Cerebellar nuclear complex (tissue), 1 donor: ENCODE results near the gene CXCL6.

Experiments
- DNase-seq, 2 experiments: peaks; one replicate each; lab custom pipeline; 2025; lab: John Stamatoyannopoulos, UW

CXCL6 gene

GRCh38 chr4:73842696-73843095, 6.2 kb downstream of the CXCL6 start:
- no peak for DNase-seq

GRCh38 chr4:73843369-73843768, 6.9 kb downstream of the CXCL6 start:
- DNase-seq: no peak

GRCh38 chr4:73844345-73844744, 7.9 kb downstream of the CXCL6 start:
- no peak for DNase-seq

GRCh38 chr4:73844806-73845205, 8.3 kb downstream of the CXCL6 start:
- DNase-seq: no peak

- DNase-seq: no peak
Observed at GRCh38 chr4:73847526-73848182, 11.2 kb downstream of the CXCL6 start.

- no peak for DNase-seq
Observed at GRCh38 chr4:73848183-73848777, 11.8 kb downstream of the CXCL6 start.

- DNase-seq: no peak
Observed at GRCh38 chr4:73850261-73850970, 13.9 kb downstream of the CXCL6 start.

- no peak for DNase-seq
Observed at GRCh38 chr4:73851293-73851692, 14.8 kb downstream of the CXCL6 start.

- DNase-seq: no peak
Observed at GRCh38 chr4:73852771-73853170, 16.3 kb downstream of the CXCL6 start.

- no peak for DNase-seq
Observed at GRCh38 chr4:73853246-73853704, 16.8 kb downstream of the CXCL6 start, which contains the start of gene PF4V1. TSS of gene PF4V1 (plus strand) at chr4:73853296. CDS start at chr4:73853363, 67 bp downstream.

GRCh38 chr4:73853718-73854473, 17.4 kb downstream of the CXCL6 start:
- no peak for DNase-seq

- no peak for DNase-seq
Observed at GRCh38 chr4:73855406-73855805, 18.9 kb downstream of the CXCL6 start.

- no peak for DNase-seq
Observed at GRCh38 chr4:73856518-73856917, 20.0 kb downstream of the CXCL6 start.

- no peak for DNase-seq
Observed at GRCh38 chr4:73859614-73860088, 23.2 kb downstream of the CXCL6 start.

GRCh38 chr4:73860181-73860580, 23.7 kb downstream of the CXCL6 start:
- DNase-seq: no peak

GRCh38 chr4:73860917-73861316, 24.4 kb downstream of the CXCL6 start:
- DNase-seq: no peak

- no peak for DNase-seq
Observed at GRCh38 chr4:73862322-73862721, 25.8 kb downstream of the CXCL6 start.

GRCh38 chr4:73864365-73864764, 27.9 kb downstream of the CXCL6 start:
- no peak for DNase-seq

GRCh38 chr4:73864961-73865360, 28.5 kb downstream of the CXCL6 start:
- DNase-seq: no peak

GRCh38 chr4:73865431-73866096, 29.1 kb downstream of the CXCL6 start:
- no peak for DNase-seq

- DNase-seq: no peak
Observed at GRCh38 chr4:73866246-73866645, 29.8 kb downstream of the CXCL6 start.

GRCh38 chr4:73867783-73868182, 31.3 kb downstream of the CXCL6 start:
- no peak for DNase-seq
